ENCODE data around the gene AHSG. TPM values are rescaled to one million over a fixed set of nuclear protein-coding genes. Genes with fewer than 3 reads are reported as not detected.

AHSG gene
- polyA plus RNA-seq (0.42 to 0.73 TPM (median 0.59 TPM) in 3 replicates), polyA minus RNA-seq (0.42 to 3.3 TPM (median 0.63 TPM) in 3 replicates)
- polyA plus RNA-seq (2011; ENCODE audit: low read depth): 1.2 TPM
- polyA plus RNA-seq (2011; cell fraction: cytosol; rRNA removed): 0.51 and 0.88 TPM in 2 replicates
- 0.29 and 0.59 TPM in 2 replicates for polyA plus RNA-seq (2011; cell fraction: nucleus; rRNA removed)
- polyA plus RNA-seq (2012; ENCODE audit: low replicate concordance): 0.50 and 0.95 TPM in 2 replicates
- not detected for polyA minus RNA-seq (2011; cell fraction: cytosol; rRNA and poly(A)+ RNA removed)
- 0.32 TPM in 1 of 2 replicates, not detected in the other for polyA minus RNA-seq (2011; cell fraction: nucleus; rRNA and poly(A)+ RNA removed)

GRCh38 chr3:186612721-186613636 lies at the start of gene AHSG:
Gene AHSG, plus strand, starts transcription at chr3:186613060. Its CDS starts 82 bp downstream, at chr3:186613142.
- Histone ChIP-seq H3K9me3 (ENCODE audit: control insufficient read depth, low read depth, low read length) (no peaks in the 10 kb centered on the region), H3K9me1 (ENCODE audit: control insufficient read depth, extremely low read depth, insufficient read depth, low read length) (no peaks in the 10 kb centered on the region), H3K27ac (ENCODE audit: control insufficient read depth, insufficient read depth, low read length) (no peak within 1 kb of the TSS), H3K9ac (ENCODE audit: control insufficient read depth, extremely low read depth, insufficient read depth, low read length) (no peak within 1 kb of the TSS), H3K4me2 (ENCODE audit: control insufficient read depth, extremely low read depth, insufficient read depth, low read depth, low read length) (no peak within 1 kb of the TSS), H3K4me3 (ENCODE audit: control insufficient read depth in 2 of 3, extremely low read depth in 1 of 3, insufficient read depth in 2 of 3, low read depth in 1 of 3, low read length in 3 of 3) (no peak within 1 kb of the TSS), H4K20me1 (ENCODE audit: control insufficient read depth, extremely low read depth, insufficient read depth, low read length) (no peaks in the 10 kb centered on the region), H3K27me3 (ENCODE audit: control insufficient read depth, extremely low read depth, insufficient read depth, low read length) (no peaks in the 10 kb centered on the region), H3K4me1 (ENCODE audit: control insufficient read depth, extremely low read depth, insufficient read depth, low read length) (peaks cover 25% of the 10 kb centered on the region), H3K79me2 (ENCODE audit: control insufficient read depth, insufficient read depth, low read length) (no peaks in the 10 kb centered on the region), H2AFZ (ENCODE audit: control insufficient read depth, low read length) (no peak within 1 kb of the TSS), H3K36me3 (ENCODE audit: control insufficient read depth in 2 of 2, extremely low read depth in 1 of 2, insufficient read depth in 2 of 2, low read length in 2 of 2) (no peaks in the 10 kb centered on the region)
- DNase-seq (ENCODE audit: low read depth, low spot score) (no peak), FAIRE-seq (no peak)
- dilution Hi-C loops (cut with MboI; ENCODE audit: extremely low pct_ligation_motif_present, low sequenced_read_pairs): no loop called here
- no peak for TF ChIP-seq EZH2 (IDR thresholded peaks at IDR 0.05; ENCODE audit: low read length)

GRCh38 chr3:186564586-186564985 lies 48.3 kb upstream of the AHSG start:
- Histone ChIP-seq H3K79me2 (ENCODE audit: control insufficient read depth, insufficient read depth, low read length) (peaks cover 22% of the 10 kb centered on the region), H3K4me1 (ENCODE audit: control insufficient read depth, extremely low read depth, insufficient read depth, low read length) (peaks cover 7% of the 10 kb centered on the region), H3K27me3 (ENCODE audit: control insufficient read depth, extremely low read depth, insufficient read depth, low read length) (no peaks in the 10 kb centered on the region), H4K20me1 (ENCODE audit: control insufficient read depth, extremely low read depth, insufficient read depth, low read length) (no peaks in the 10 kb centered on the region), H3K27ac (ENCODE audit: control insufficient read depth, insufficient read depth, low read length) (no peak overlapping the region), H3K4me3 (ENCODE audit: control insufficient read depth in 2 of 3, extremely low read depth in 1 of 3, insufficient read depth in 2 of 3, low read depth in 1 of 3, low read length in 3 of 3) (no peak overlapping the region), H2AFZ (ENCODE audit: control insufficient read depth, low read length) (no peak overlapping the region), H3K36me3 (ENCODE audit: control insufficient read depth in 2 of 2, extremely low read depth in 1 of 2, insufficient read depth in 2 of 2, low read length in 2 of 2) (peaks cover 2 to 5% of the 10 kb centered on the region in 2 experiments), H3K9me1 (ENCODE audit: control insufficient read depth, extremely low read depth, insufficient read depth, low read length) (peaks cover 2% of the 10 kb centered on the region), H3K9ac (ENCODE audit: control insufficient read depth, extremely low read depth, insufficient read depth, low read length) (no peak overlapping the region), H3K4me2 (ENCODE audit: control insufficient read depth, extremely low read depth, insufficient read depth, low read depth, low read length) (no peak overlapping the region), H3K9me3 (ENCODE audit: control insufficient read depth, low read depth, low read length) (no peaks in the 10 kb centered on the region)
- TF ChIP-seq CTCF (optimal IDR thresholded peaks at IDR 0.05 in 1 of 3, IDR thresholded peaks at IDR 0.05 in 1 of 3, conservative IDR thresholded peaks at IDR 0.05 in 1 of 3; ENCODE audit: extremely low read depth in 1 of 3, insufficient read depth in 2 of 3, low read length in 3 of 3): no peak
- TF ChIP-seq EZH2 (IDR thresholded peaks at IDR 0.05; ENCODE audit: low read length): no peak
- dilution Hi-C loops (cut with MboI; ENCODE audit: extremely low pct_ligation_motif_present, low sequenced_read_pairs): no loop called here
- no peak for FAIRE-seq
- DNase-seq (ENCODE audit: low read depth, low spot score): no peak

Data from keratinocyte (primary cell).